ENCODE results near the gene RYR2.
"Not testable (repeated sequence)": the region's sequence is repeated elsewhere in the genome, so short reads cannot be mapped to it uniquely, and the experiment has no call there.

RYR2 gene

GRCh38 chr1:237353918-237354317 lies 311.9 kb downstream of the RYR2 start:
- TF ChIP-seq CTCF (IDR thresholded peaks at IDR 0.05; ENCODE audit: low read depth, low read length): no peak
- in situ Hi-C loops (cut with HindIII; ENCODE audit: low sequenced_read_pairs): no loop called here
- no peak for DNase-seq (ENCODE audit: low read depth, low spot score)
- no peak overlapping the region for H3K4me3 ChIP-seq (ENCODE audit: low read depth, low read length)

GRCh38 chr1:237355022-237355421 lies 313.0 kb downstream of the RYR2 start:
- in situ Hi-C loops (cut with HindIII; ENCODE audit: low sequenced_read_pairs): no loop called here

GRCh38 chr1:237358555-237358954 lies 316.6 kb downstream of the RYR2 start:
- DNase-seq (ENCODE audit: low read depth, low spot score): no peak
- no peak for TF ChIP-seq CTCF (IDR thresholded peaks at IDR 0.05; ENCODE audit: low read depth, low read length)
- in situ Hi-C loops (cut with HindIII; ENCODE audit: low sequenced_read_pairs): no loop called here
- no peak overlapping the region for H3K4me3 ChIP-seq (ENCODE audit: low read depth, low read length)

More at GRCh38 chr1:237355022-237355421, 313.0 kb downstream of the RYR2 start:
- DNase-seq (ENCODE audit: low read depth, low spot score): no peak
- no peak for TF ChIP-seq CTCF (IDR thresholded peaks at IDR 0.05; ENCODE audit: low read depth, low read length)
- no peak overlapping the region for H3K4me3 ChIP-seq (ENCODE audit: low read depth, low read length)

- TF ChIP-seq CTCF (IDR thresholded peaks at IDR 0.05; ENCODE audit: low read depth, low read length): no peak
- in situ Hi-C loops (cut with HindIII; ENCODE audit: low sequenced_read_pairs): no loop called here
- H3K4me3 ChIP-seq (ENCODE audit: low read depth, low read length): no peak overlapping the region
- no peak for DNase-seq (ENCODE audit: low read depth, low spot score)
Measured at GRCh38 chr1:237367758-237368157, 325.8 kb downstream of the RYR2 start.

- in situ Hi-C loops (cut with HindIII; ENCODE audit: low sequenced_read_pairs); DNase-seq (ENCODE audit: low read depth, low spot score); H3K4me3 ChIP-seq (ENCODE audit: low read depth, low read length): not testable (repeated sequence)
Measured at GRCh38 chr1:237371477-237371876, 329.5 kb downstream of the RYR2 start.

GRCh38 chr1:237383791-237384190 lies 341.8 kb downstream of the RYR2 start:
- no peak for TF ChIP-seq CTCF (IDR thresholded peaks at IDR 0.05; ENCODE audit: low read depth, low read length)
- peak; percentile 9 for DNase-seq (ENCODE audit: low read depth, low spot score)
- H3K4me3 ChIP-seq (ENCODE audit: low read depth, low read length): no peak overlapping the region
- in situ Hi-C loops (cut with HindIII; ENCODE audit: low sequenced_read_pairs): no loop called here

- H3K4me3 ChIP-seq (ENCODE audit: low read depth, low read length): no peak overlapping the region
- in situ Hi-C loops (cut with HindIII; ENCODE audit: low sequenced_read_pairs): no loop called here
- no peak for TF ChIP-seq CTCF (IDR thresholded peaks at IDR 0.05; ENCODE audit: low read depth, low read length)
- no peak for DNase-seq (ENCODE audit: low read depth, low spot score)
Measured at GRCh38 chr1:237384213-237384612, 342.2 kb downstream of the RYR2 start.

Measured in astrocyte of the spinal cord (primary cell).